ENCODE data around the gene HRH3.

Gene HRH3

GRCh38 chr20:62255976-62256375 is 35.9 kb upstream of the HRH3 start:
- Histone ChIP-seq H3F3A (ENCODE audit: insufficient read depth) (no peaks in the 10 kb centered on the region), H3K9ac (ENCODE audit: low read length) (no peak overlapping the region), H3K9me2 (replicated peaks; ENCODE audit: insufficient read depth, low read length) (no peaks in the 10 kb centered on the region), H4K20me1 (ENCODE audit: low read depth, low read length) (no peaks in the 10 kb centered on the region), H3K27ac (ENCODE audit: low read depth, low read length) (no peak overlapping the region), H2AFZ (ENCODE audit: low read depth, low read length, severe bottlenecking) (no peak overlapping the region), H3K4me2 (ENCODE audit: low read depth, low read length, poor library complexity, severe bottlenecking) (no peak overlapping the region), H3K4me3 (ENCODE audit: insufficient read depth, low read length, poor library complexity, severe bottlenecking) (no peak overlapping the region), H3K79me2 (ENCODE audit: insufficient read depth, low read length) (no peaks in the 10 kb centered on the region; the same call in 1 of the 2 replicates), H3K27me3 (ENCODE audit: low read length) (no peaks in the 10 kb centered on the region), H3K9me3 (ENCODE audit: insufficient read depth, low read length) (no peaks in the 10 kb centered on the region), H3K36me3 (ENCODE audit: low read length) (no peaks in the 10 kb centered on the region)
- TF ChIP-seq EZH2phosphoT487 (conservative IDR thresholded peaks at IDR 0.05; ENCODE audit: low read length): no peak
- TF ChIP-seq CTCF (IDR thresholded peaks at IDR 0.05; ENCODE audit: insufficient read depth, low read length, poor library complexity, severe bottlenecking): no peak

- TF ChIP-seq CTCF (IDR thresholded peaks at IDR 0.05; ENCODE audit: insufficient read depth, low read length, poor library complexity, severe bottlenecking): no peak
- no peak for TF ChIP-seq EZH2phosphoT487 (conservative IDR thresholded peaks at IDR 0.05; ENCODE audit: low read length)
- no peaks in the 10 kb centered on the region for H3K36me3 ChIP-seq (ENCODE audit: low read length)
- peaks cover 7% of the 10 kb centered on the region for H3K79me2 ChIP-seq (ENCODE audit: insufficient read depth, low read length)
- no peak overlapping the region for H3K9ac ChIP-seq (ENCODE audit: low read length)
- H3K9me2 ChIP-seq (replicated peaks; ENCODE audit: insufficient read depth, low read length): no peaks in the 10 kb centered on the region
- no peak overlapping the region for H3K4me2 ChIP-seq (ENCODE audit: low read depth, low read length, poor library complexity, severe bottlenecking)
- H4K20me1 ChIP-seq (ENCODE audit: low read depth, low read length): no peaks in the 10 kb centered on the region; the same call in 1 of the 2 replicates
- H3K27me3 ChIP-seq (ENCODE audit: low read length): no peaks in the 10 kb centered on the region
- no peaks in the 10 kb centered on the region for H3F3A ChIP-seq (ENCODE audit: insufficient read depth)
- H3K27ac ChIP-seq (ENCODE audit: low read depth, low read length): no peak overlapping the region
- no peaks in the 10 kb centered on the region for H3K9me3 ChIP-seq (ENCODE audit: insufficient read depth, low read length)
- no peak overlapping the region for H3K4me3 ChIP-seq (ENCODE audit: insufficient read depth, low read length, poor library complexity, severe bottlenecking)
- H2AFZ ChIP-seq (ENCODE audit: low read depth, low read length, severe bottlenecking): no peak overlapping the region
Measured at GRCh38 chr20:62254021-62254724, 34.1 kb upstream of the HRH3 start.

- Histone ChIP-seq H3K9me3 (ENCODE audit: insufficient read depth, low read length) (no peaks in the 10 kb centered on the region), H3K9ac (ENCODE audit: low read length) (no peak overlapping the region), H3K27me3 (ENCODE audit: low read length) (no peaks in the 10 kb centered on the region), H3K9me2 (replicated peaks; ENCODE audit: insufficient read depth, low read length) (no peaks in the 10 kb centered on the region), H3K4me2 (ENCODE audit: low read depth, low read length, poor library complexity, severe bottlenecking) (no peak overlapping the region), H3K4me3 (ENCODE audit: insufficient read depth, low read length, poor library complexity, severe bottlenecking) (no peak overlapping the region), H3K79me2 (ENCODE audit: insufficient read depth, low read length) (peaks cover 7% of the 10 kb centered on the region), H3K36me3 (ENCODE audit: low read length) (no peaks in the 10 kb centered on the region), H3F3A (ENCODE audit: insufficient read depth) (no peaks in the 10 kb centered on the region), H3K27ac (ENCODE audit: low read depth, low read length) (no peak overlapping the region), H2AFZ (ENCODE audit: low read depth, low read length, severe bottlenecking) (no peak overlapping the region), H4K20me1 (ENCODE audit: low read depth, low read length) (no peaks in the 10 kb centered on the region; the same call in 1 of the 2 replicates)
- TF ChIP-seq CTCF (IDR thresholded peaks at IDR 0.05; ENCODE audit: insufficient read depth, low read length, poor library complexity, severe bottlenecking) (no peak), EZH2phosphoT487 (conservative IDR thresholded peaks at IDR 0.05; ENCODE audit: low read length) (no peak)
Measured at GRCh38 chr20:62253398-62253797, 33.3 kb upstream of the HRH3 start.

Measured in SU-DHL-6 (cell line).